Muscle of leg (tissue), 11 donors: ENCODE results near the gene NFE2L2. TPM values are rescaled to one million over a fixed set of nuclear protein-coding genes. Genes with fewer than 3 reads are reported as not detected.

Experiments used
- DNase-seq: peaks from one replicate; pipeline ENCODE4 v3.0.0; 2013
- H3K27ac ChIP-seq: one replicate; pipeline ENCODE4 v1.5.1; 2013; ENCODE audit warnings: mild to moderate bottlenecking, low read length, control low read depth
- H3K27me3 ChIP-seq: one replicate; pipeline ENCODE4 v1.6.1; 2013; ENCODE audit warnings: low read length; ENCODE audit not compliant: control insufficient read depth, insufficient read depth
- H3K36me3 ChIP-seq: one replicate; pipeline ENCODE4 v1.6.1; 2013; ENCODE audit warnings: low read length; ENCODE audit not compliant: control insufficient read depth, insufficient read depth
- H3K4me1 ChIP-seq: one replicate; pipeline ENCODE4 v1.6.1; 2013; ENCODE audit warnings: low read length; ENCODE audit not compliant: control insufficient read depth, insufficient read depth
- H3K4me3 ChIP-seq: one replicate; pipeline ENCODE4 v1.5.1; 2013; ENCODE audit warnings: low read length, control low read depth
- H3K9me3 ChIP-seq: replicated peaks from 2 replicates; pipeline ENCODE4 v1.6.1; 2013; ENCODE audit warnings: low read depth, low read length; ENCODE audit not compliant: control insufficient read depth
- WGBS: methylation state at CpG from one replicate; pipeline ENCODE4 v1.1.5; 2013; ENCODE audit warnings: missing lambda C conversion rate; ENCODE audit not compliant: insufficient coverage; 5-methylcytosine and 5-hydroxymethylcytosine counted together
- polyA plus RNA-seq, 8 donors: library from polyadenylated mRNA; unstranded; fragments of 120-200 nt; gene quantifications; one replicate each; pipeline versions ENCODE4 v1.2.1 to v1.2.3, GENCODE V29; 2013; ENCODE audit warnings: inconsistent platforms in 1 of 8, low replicate concordance in 1 of 8; ENCODE audit not compliant: insufficient read length in 8 of 8, insufficient read depth in 1 of 8
- total RNA-seq: library from RNA; stranded (reverse); fragments of 120-200 nt; gene quantifications from one replicate; pipeline ENCODE4 v1.2.4, GENCODE V29; 2013

Gene NFE2L2
- total and polyA plus RNA-seq, 9 donors = 39.9 to 65.8 (median 52.7) TPM

DNA sequence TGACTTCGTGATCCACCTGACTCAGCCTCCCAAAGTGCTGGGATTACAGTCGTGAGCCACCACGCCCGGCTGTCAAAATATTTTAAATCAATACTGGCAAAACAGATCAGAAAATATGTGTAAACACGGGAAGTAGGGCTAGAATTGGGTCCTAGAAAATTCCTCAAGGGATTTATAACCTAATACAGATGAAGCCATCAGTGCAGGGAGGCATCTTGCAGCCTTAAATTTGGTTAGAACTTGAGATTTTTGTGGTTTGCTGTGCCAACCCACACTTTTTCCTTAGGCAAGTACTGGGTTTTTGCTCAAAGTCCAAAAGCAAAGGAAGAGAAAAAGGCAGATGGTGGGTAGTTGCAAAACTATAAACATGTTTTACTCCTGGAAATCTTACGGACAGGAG lies 33.7 kb upstream of the NFE2L2 start:
- H3K27ac ChIP-seq = no peak overlapping the region

DNA sequence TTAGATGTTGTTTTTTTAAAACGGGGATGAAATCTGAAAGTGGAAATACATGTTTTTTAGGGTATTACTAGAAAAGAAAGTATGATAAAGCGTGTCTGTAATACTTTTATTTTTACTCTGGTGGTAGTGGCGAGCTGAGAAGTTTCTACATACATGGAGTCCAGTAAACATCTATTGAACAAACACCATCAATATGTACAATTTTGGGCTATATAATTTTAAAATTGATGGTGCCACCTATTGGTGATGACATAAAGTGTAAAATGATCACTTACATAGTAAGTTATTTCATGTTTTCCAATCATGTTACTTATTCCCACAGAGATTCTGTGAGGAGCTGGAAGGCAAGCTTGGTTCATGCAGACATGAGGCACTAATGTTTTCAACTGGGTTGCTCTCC lies 31.5 kb upstream of the NFE2L2 start:
- H3K4me3 ChIP-seq = no peak overlapping the region
- no CpG with 5 or more reads among the region's 3 CpGs for WGBS
- no peaks in the 10 kb centered on the region for H3K36me3 ChIP-seq
- H3K27me3 ChIP-seq = no peaks in the 10 kb centered on the region
- peak overlapping the region; percentile 54 for H3K27ac ChIP-seq
- H3K9me3 ChIP-seq = no peaks in the 10 kb centered on the region
- H3K4me1 ChIP-seq = no peaks in the 10 kb centered on the region
- DNase-seq = peak; percentile 74

More for the DNA sequence above, 33.7 kb upstream of the NFE2L2 start:
- DNase-seq = no peak
- no peaks in the 10 kb centered on the region for H3K36me3 ChIP-seq
- H3K27me3 ChIP-seq = no peaks in the 10 kb centered on the region
- WGBS = 80% methylated on average over 2 of the region's 6 CpGs
- no peaks in the 10 kb centered on the region for H3K4me1 ChIP-seq
- no peaks in the 10 kb centered on the region for H3K9me3 ChIP-seq
- H3K4me3 ChIP-seq = no peak overlapping the region

DNA sequence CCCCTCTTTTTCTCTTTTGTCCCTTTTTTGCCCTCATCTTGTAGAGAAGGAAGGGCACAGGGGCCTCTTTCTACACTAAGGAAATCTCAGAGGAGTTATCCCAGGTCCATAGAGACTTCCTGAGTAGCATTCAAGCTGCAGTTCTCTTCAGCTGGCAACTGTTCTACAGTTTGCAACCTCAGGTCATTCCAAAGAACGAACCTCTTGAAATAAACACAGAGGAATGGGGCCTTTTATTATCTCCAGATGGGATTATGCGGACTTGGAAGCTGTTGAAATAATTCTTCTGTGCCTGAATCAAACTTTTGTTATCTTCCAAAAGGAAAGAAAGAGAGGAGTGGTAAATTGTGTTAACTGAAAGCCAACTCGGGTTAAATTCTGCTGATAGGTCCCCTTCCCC lies 31.0 kb upstream of the NFE2L2 start:
- Histone ChIP-seq H3K27ac (peak overlapping the region; percentile 54), H3K4me1 (no peaks in the 10 kb centered on the region), H3K4me3 (no peak overlapping the region), H3K36me3 (no peaks in the 10 kb centered on the region), H3K27me3 (no peaks in the 10 kb centered on the region), H3K9me3 (no peaks in the 10 kb centered on the region)
- DNase-seq = peak; percentile 85
- no CpG with 5 or more reads among the region's 3 CpGs for WGBS

DNA sequence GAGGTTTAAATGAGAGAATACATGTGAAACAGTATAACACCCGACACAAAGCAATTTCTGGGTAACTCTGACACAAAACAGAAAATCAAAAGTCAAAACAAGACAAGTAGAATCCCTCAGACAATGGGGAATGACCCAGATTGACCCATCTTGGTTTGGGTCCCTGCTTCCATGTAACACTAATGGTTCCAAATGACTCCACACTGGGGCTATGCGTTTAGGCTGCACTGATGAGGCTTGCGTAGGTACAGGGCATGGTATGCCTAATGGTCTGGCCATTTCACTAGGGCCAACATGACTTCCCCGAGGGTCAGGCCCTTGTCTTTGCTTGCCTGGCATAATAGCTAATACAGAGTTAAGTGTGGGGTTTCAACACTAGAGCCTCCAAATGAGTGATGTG lies 27.2 kb upstream of the NFE2L2 start:
- no peaks in the 10 kb centered on the region for H3K9me3 ChIP-seq
- WGBS = 100% methylated on average over 3 of the region's 4 CpGs
- H3K27ac ChIP-seq = no peak overlapping the region
- H3K36me3 ChIP-seq = no peaks in the 10 kb centered on the region
- no peak for DNase-seq
- H3K4me1 ChIP-seq = no peaks in the 10 kb centered on the region
- no peaks in the 10 kb centered on the region for H3K27me3 ChIP-seq
- H3K4me3 ChIP-seq = no peak overlapping the region

DNA sequence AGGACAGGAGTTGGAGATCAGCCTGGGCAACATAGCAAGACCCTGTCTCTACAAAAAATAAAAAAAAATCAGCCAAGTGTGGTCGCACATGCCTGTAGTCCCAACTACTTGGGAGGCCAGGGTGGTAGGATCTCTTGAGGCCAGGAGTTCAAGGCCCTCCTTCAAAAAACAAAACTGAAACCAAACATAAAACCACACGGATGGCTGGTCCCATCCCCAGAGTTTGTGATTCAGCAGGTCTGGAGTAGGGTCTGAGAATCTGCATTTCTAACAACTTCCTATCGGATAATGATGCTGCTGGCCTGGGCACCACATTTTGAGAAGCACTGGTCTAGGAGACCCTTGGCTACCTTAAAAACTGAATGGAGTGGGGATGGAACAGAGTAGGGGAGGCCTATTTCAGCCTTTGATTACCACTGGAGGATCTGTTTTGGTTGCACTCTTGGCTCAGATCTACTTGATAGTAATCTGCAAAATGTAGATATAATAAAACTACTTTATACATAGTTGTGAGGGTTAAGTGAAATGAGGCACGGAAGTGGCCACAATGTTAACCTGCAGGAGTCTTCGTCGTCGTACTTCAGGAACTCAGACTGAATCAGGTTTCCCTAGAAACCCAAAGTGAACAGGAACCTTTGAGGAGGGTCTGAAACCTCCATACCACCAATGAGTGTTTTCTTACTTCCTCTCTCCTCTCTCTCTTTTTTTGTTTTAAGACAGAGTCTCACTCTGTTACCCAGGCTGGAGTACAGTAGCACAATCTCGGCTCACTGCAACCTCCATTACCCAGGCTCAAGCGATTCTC lies 25.5 kb upstream of the NFE2L2 start:
- no peak overlapping the region for H3K27ac ChIP-seq
- no peak for DNase-seq
- WGBS = 100% methylated on average over 1 of the region's 9 CpGs
- H3K36me3 ChIP-seq = no peaks in the 10 kb centered on the region
- H3K4me3 ChIP-seq = no peak overlapping the region
- H3K27me3 ChIP-seq = no peaks in the 10 kb centered on the region
- peaks cover 3% of the 10 kb centered on the region for H3K4me1 ChIP-seq
- H3K9me3 ChIP-seq = no peaks in the 10 kb centered on the region

DNA sequence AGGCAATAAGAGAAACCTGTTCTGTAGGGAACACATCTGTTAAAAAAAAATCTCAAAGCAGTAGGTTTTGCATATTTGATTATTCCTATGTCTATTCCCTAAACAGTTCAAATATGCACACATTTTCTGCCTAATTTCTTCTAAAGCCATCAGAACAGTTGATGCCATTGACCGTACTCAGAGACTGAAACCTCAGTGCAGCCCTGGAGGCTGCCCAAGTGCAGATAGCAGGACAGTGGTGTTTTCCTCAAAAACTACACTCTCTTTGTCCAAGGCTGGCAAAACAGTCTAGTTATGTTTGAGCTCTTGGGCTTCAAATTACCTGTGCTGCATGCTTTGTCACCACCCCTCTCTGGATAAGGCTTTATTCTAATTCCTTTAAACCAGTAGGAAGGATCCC lies 23.3 kb upstream of the NFE2L2 start:
- Histone ChIP-seq H3K36me3 (no peaks in the 10 kb centered on the region), H3K27me3 (no peaks in the 10 kb centered on the region), H3K9me3 (no peaks in the 10 kb centered on the region), H3K4me3 (no peak overlapping the region), H3K27ac (no peak overlapping the region), H3K4me1 (peaks cover 3% of the 10 kb centered on the region)
- no peak for DNase-seq
- WGBS = 36% methylated on average over 1 of the region's 1 CpG

DNA sequence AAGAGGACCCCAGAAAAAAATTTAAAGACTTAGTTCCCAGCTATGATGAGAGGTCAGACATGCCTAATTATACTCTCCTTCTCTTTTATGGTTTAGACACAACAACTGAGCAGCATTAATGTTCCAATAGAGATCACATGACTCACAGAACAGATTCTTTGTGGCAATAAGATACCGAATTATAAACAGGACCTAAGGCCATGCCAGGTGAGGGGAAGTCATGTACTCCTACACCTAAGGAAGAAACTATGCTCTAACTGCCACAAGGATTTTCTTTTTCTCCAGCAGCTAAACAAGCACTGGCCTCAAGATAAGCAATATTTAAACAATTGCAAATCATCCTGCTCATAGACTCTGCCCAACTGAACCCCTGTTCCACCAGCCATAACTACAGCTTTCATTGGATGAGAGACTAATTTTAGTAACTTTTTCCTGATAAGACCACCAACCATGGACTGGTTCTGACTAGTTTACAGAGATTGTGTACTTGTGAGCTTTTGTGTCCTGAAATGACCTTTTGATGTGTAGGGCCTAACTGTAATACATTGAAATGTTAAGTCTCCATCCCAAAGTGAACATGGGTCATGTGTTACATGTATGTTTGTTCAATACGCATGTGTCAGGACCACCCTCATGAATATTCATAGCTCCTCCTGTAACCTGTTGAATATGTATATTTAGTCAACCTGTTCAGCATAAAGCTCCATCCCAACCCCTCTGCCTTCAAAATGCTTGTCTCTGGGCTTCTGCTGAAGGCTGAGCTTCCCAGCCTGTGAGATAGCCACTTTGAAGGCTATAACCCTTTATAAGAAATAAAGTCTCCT lies 21.6 kb upstream of the NFE2L2 start:
- WGBS = no CpG with 5 or more reads among the region's 2 CpGs
- H3K36me3 ChIP-seq = no peaks in the 10 kb centered on the region
- H3K27ac ChIP-seq = no peak overlapping the region
- no peaks in the 10 kb centered on the region for H3K27me3 ChIP-seq
- peaks cover 8% of the 10 kb centered on the region for H3K4me1 ChIP-seq
- no peak for DNase-seq
- no peaks in the 10 kb centered on the region for H3K9me3 ChIP-seq
- no peak overlapping the region for H3K4me3 ChIP-seq

DNA sequence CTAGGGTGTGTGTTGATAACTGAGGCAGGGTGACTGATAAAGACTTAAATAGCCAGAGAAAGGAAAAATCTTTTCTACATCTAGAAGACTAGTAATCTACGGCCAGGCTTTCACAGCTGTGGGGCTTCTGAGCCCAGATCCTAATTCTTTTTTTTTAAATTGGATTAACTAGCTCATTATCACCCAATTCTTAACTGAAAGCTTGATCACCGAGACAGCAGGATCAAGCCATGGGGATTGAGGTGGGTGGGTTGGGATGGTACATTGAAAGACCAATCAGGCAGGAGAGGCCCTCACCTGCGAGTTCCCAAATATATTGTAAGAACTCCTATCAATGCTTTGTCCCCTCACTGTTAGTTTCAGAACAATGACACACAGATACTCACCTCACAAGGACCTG lies 20.0 kb upstream of the NFE2L2 start:
- Histone ChIP-seq H3K4me1 (peaks cover 8% of the 10 kb centered on the region), H3K27ac (no peak overlapping the region)
- WGBS = no CpG with 5 or more reads among the region's 3 CpGs

DNA sequence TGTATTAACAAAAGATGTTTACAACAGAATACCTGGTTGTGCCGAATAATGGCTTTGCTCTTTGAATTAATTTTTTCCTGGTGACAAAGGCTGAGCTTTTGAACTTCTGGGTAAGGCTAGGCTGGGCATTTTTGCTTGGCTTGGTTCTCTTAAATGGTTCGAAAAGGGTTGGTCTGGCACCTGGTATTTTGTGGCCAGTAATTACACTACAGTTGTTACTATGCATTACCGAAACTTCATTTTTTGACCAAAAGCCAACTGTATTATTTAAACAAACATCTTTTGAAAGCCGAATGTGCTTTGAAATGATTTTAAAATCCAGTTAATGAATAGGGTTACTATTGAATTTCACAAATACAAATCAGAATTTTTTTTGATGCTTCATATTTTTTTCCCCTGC lies 19.4 kb upstream of the NFE2L2 start:
- H3K27me3 ChIP-seq = no peaks in the 10 kb centered on the region
- no CpG with 5 or more reads among the region's 4 CpGs for WGBS
- H3K4me3 ChIP-seq = no peak overlapping the region
- DNase-seq = no peak
- peaks cover 8% of the 10 kb centered on the region for H3K4me1 ChIP-seq
- H3K36me3 ChIP-seq = no peaks in the 10 kb centered on the region
- H3K27ac ChIP-seq = no peak overlapping the region
- no peaks in the 10 kb centered on the region for H3K9me3 ChIP-seq

More for the DNA sequence above, 20.0 kb upstream of the NFE2L2 start:
- no peaks in the 10 kb centered on the region for H3K9me3 ChIP-seq
- no peaks in the 10 kb centered on the region for H3K27me3 ChIP-seq
- DNase-seq = no peak
- H3K4me3 ChIP-seq = no peak overlapping the region
- H3K36me3 ChIP-seq = no peaks in the 10 kb centered on the region

DNA sequence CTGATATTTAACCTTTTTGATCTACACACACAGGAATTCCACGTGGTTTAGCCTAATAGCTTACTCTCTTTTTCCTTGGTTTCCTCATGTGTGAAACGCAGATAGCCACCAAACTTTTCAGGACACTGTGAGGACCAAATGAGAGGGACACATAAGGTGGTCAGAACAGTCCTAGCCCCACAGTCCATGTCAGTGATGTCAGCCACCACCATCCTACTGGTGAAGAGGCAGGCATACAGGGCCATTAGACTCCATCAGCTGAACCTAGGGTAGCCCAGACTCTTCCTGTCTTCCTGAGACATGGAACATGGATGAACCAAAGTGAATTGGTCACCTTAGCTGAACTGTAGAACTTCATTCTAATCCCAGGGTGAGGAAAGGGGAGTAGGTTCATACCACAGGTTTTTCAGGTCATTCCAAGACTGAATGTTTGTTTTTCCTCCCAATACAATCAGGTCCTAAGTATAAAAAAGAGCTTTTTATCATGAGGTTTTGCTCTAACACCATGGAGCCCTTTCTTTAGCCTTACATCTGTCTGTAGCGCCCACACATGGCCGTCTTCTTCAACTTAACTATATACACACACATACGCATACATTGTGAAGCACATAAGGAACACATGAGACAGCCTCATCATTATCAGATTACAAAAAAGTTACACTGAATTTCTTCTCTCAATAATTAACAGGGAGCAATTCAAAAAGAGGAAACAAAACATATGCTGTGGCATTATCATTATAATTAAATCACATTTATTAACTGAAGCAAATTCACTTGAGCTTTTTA lies 18.5 kb upstream of the NFE2L2 start:
- Histone ChIP-seq H3K36me3 (no peaks in the 10 kb centered on the region), H3K27me3 (no peaks in the 10 kb centered on the region), H3K4me1 (peaks cover 8% of the 10 kb centered on the region), H3K4me3 (no peak overlapping the region), H3K27ac (no peak overlapping the region), H3K9me3 (no peaks in the 10 kb centered on the region)
- DNase-seq = no peak
- 85% methylated on average over 5 of the region's 5 CpGs for WGBS
